Endothelial cell of umbilical vein (primary cell): Measurements from ENCODE around the gene STIMATE. TPM values are rescaled to one million over a fixed set of nuclear protein-coding genes. Genes with fewer than 3 reads are reported as not detected.
A peak's percentile ranks its signal among the peaks of the same experiment; 100 is the strongest.

Experiments
- BruUV-seq: library from RNA; stranded (reverse); fragments of 400-500 nt; replicated peaks from 2 replicates; lab custom pipeline; 2021; lab: Mats Ljungman, UMichigan
- CTCF ChIA-PET: fragments of 300-600, 350-600 bp; sonication (Branson Sonifier 250); formaldehyde crosslinking; loops from one replicate; lab custom pipeline; 2021; ENCODE audit warnings: antibody characterized with exemption, inconsistent platforms; lab: Charles Lee
- POLR2A ChIA-PET: fragments of 300-600, 350-600 bp; sonication (Branson Sonifier 250); formaldehyde crosslinking; loops from one replicate; lab custom pipeline; 2021; ENCODE audit warnings: antibody characterized with exemption, inconsistent platforms; lab: Charles Lee
- DNase-seq: peaks from one replicate; pipeline ENCODE4 v3.0.0-alpha.2; 2011; ENCODE audit warnings: low read depth, low spot score
- FAIRE-seq: peaks from 2 replicates; lab custom pipeline; 2011; peaks lifted over from hg19 to GRCh38; lab: Jason Lieb, UNC
- H2AFZ ChIP-seq: 2 replicates; pipeline ENCODE4 v1.6.0; 2012; ENCODE audit warnings: low read depth, low read length, control low read depth, inconsistent platforms
- H3K27ac ChIP-seq: 2 replicates; pipeline ENCODE4 v1.5.1; 2011; ENCODE audit warnings: low read depth, mild to moderate bottlenecking, control low read depth, low read length, moderate library complexity; ENCODE audit not compliant: insufficient read depth
- H3K27me3 ChIP-seq, 2 experiments: 2 replicates each; pipeline versions ENCODE4 v1.6.0 to v1.6.1; 2011; ENCODE audit warnings: low read length in 2 of 2, mixed read lengths in 1 of 2; ENCODE audit not compliant: control insufficient read depth in 2 of 2, insufficient read depth in 2 of 2
- H3K36me3 ChIP-seq, 2 experiments: 2 replicates in 1 of 2; 3 replicates in 1 of 2; pipeline ENCODE4 v1.5.1; 2011; ENCODE audit warnings: low read length in 2 of 2, mild to moderate bottlenecking in 1 of 2, moderate library complexity in 1 of 2; ENCODE audit not compliant: control insufficient read depth in 2 of 2, insufficient read depth in 2 of 2; ENCODE audit errors: extremely low read depth in 1 of 2
- H3K4me1 ChIP-seq: 3 replicates; pipeline ENCODE4 v1.5.1; 2011; ENCODE audit warnings: mild to moderate bottlenecking, low read length; ENCODE audit not compliant: control insufficient read depth, insufficient read depth; ENCODE audit errors: extremely low read depth
- H3K4me2 ChIP-seq: 2 replicates; pipeline ENCODE4 v1.6.1; 2011; ENCODE audit warnings: low read length, control low read depth, mixed read lengths; ENCODE audit not compliant: insufficient read depth
- H3K4me3 ChIP-seq, 3 experiments: fragments of 200-600 bp in 1 of 3; sonication (generic), shearing (Covaris generic) in 1 of 3; replicated peaks in 1 of 3; 2 replicates each; pipeline ENCODE4 v1.5.1; 2011 to 2016; ENCODE audit warnings: control low read depth in 3 of 3, low read length in 3 of 3, mild to moderate bottlenecking in 2 of 3, inconsistent platforms in 1 of 3, low read depth in 1 of 3, moderate library complexity in 1 of 3; ENCODE audit not compliant: insufficient read depth in 1 of 3
- H3K79me2 ChIP-seq: 2 replicates; pipeline ENCODE4 v1.6.0; 2012; ENCODE audit warnings: low read length, inconsistent platforms; ENCODE audit not compliant: control insufficient read depth, insufficient read depth
- H3K9ac ChIP-seq: replicated peaks from 2 replicates; pipeline ENCODE3; 2011; ENCODE audit warnings: low read length, control low read depth; ENCODE audit not compliant: insufficient read depth; ENCODE audit errors: extremely low read depth
- H3K9me1 ChIP-seq: replicated peaks from 3 replicates; pipeline ENCODE4 v1.6.0; 2011; ENCODE audit warnings: mild to moderate bottlenecking, low read length; ENCODE audit not compliant: control insufficient read depth, insufficient read depth; ENCODE audit errors: extremely low read depth
- H3K9me3 ChIP-seq: replicated peaks from 2 replicates; pipeline ENCODE4 v1.5.1; 2012; ENCODE audit warnings: low read length, inconsistent platforms; ENCODE audit not compliant: control insufficient read depth, insufficient read depth
- H4K20me1 ChIP-seq: replicated peaks from 2 replicates; pipeline ENCODE3; 2011; ENCODE audit warnings: mild to moderate bottlenecking, low read length; ENCODE audit not compliant: control insufficient read depth, insufficient read depth; ENCODE audit errors: extremely low read depth
- CTCF ChIP-seq, 2 donors: IDR thresholded peaks; 1 replicate in 1 of 2; 2 replicates in 1 of 2; pipeline ENCODE4 v1.5.1; 2011; ENCODE audit warnings: low read length in 2 of 2, mild to moderate bottlenecking in 2 of 2, moderate library complexity in 2 of 2, control low read depth in 1 of 2, inconsistent platforms in 1 of 2, low read depth in 1 of 2; ENCODE audit not compliant: insufficient read depth in 1 of 2; ENCODE audit errors: extremely low read depth in 1 of 2
- FOS ChIP-seq: IDR thresholded peaks from 2 replicates; pipeline ENCODE4 v1.6.1; 2011; ENCODE audit warnings: mild to moderate bottlenecking, low read length, moderate library complexity, borderline replicate concordance; ENCODE audit not compliant: insufficient read depth
- GATA2 ChIP-seq: IDR thresholded peaks from 2 replicates; pipeline ENCODE4 v1.7.0; 2011; ENCODE audit warnings: low read depth, mild to moderate bottlenecking, moderate library complexity, mixed read lengths, low read length; ENCODE audit not compliant: insufficient read length, insufficient read depth
- JUN ChIP-seq: IDR thresholded peaks from 2 replicates; pipeline ENCODE4 v1.6.1; 2011; ENCODE audit warnings: borderline replicate concordance, low read depth; ENCODE audit not compliant: insufficient read length, insufficient read depth
- MYC ChIP-seq: IDR thresholded peaks from one replicate; pipeline ENCODE4 v1.6.1; 2011; ENCODE audit warnings: mild to moderate bottlenecking, low read depth, low read length
- POLR2A ChIP-seq: IDR thresholded peaks from 2 replicates; pipeline ENCODE4 v1.6.1; 2012; ENCODE audit warnings: low read depth, mild to moderate bottlenecking, control low read depth, low read length
- dilution Hi-C: fragments of 300-500 bp; cut with MboI; formaldehyde crosslinking; loops from one replicate; pipeline ENCODE4 v1.15.0; 2019; ENCODE audit warnings: low sequenced_read_pairs; ENCODE audit not compliant: extremely low pct_ligation_motif_present
- intact Hi-C: fragments of 100-400 bp; cut with micrococcal nuclease; formaldehyde crosslinking; loops from one replicate; pipeline ENCODE4 v1.10.0; 2022
- polyA plus RNA-seq, 4 experiments: library from polyadenylated mRNA; depleted of rRNA in 3 of 4; stranded (reverse) in 3 of 4; unstranded in 1 of 4; fragments of >200 nt; gene quantifications; 2 replicates each; pipeline versions ENCODE4 v1.2.1 to v1.2.3, GENCODE V29; 2011 to 2012; ENCODE audit warnings: missing spikeins in 1 of 4
- total RNA-seq: library from RNA; stranded (reverse); gene quantifications from 2 replicates; pipeline ENCODE4 v1.2.3, GENCODE V29; 2021

STIMATE gene
- total and polyA plus RNA-seq, 2 donors (not counting 3 experiments of a cell fraction or from before 2014, with no cell fraction given): 18.2 to 24.0 TPM

- H2AFZ ChIP-seq: peak overlapping the region; percentile 12
- peak; percentile 86 for FAIRE-seq
- H3K9me1 ChIP-seq: no peaks in the 10 kb centered on the region
- H4K20me1 ChIP-seq: no peaks in the 10 kb centered on the region
- dilution Hi-C loops (no loop called here), intact Hi-C loops (loop anchor here (1.0 to 2.0 kb wide), 3 partner anchors 84 to 192 kb away; no protein-coding TSS in a partner anchor)
- no peaks in the 10 kb centered on the region for H3K79me2 ChIP-seq
- H3K27ac ChIP-seq: no peak overlapping the region
- no TSS peak for BruUV-seq
- H3K4me1 ChIP-seq: no peaks in the 10 kb centered on the region
- H3K9me3 ChIP-seq: no peaks in the 10 kb centered on the region
- no peak overlapping the region for H3K4me2 ChIP-seq
- DNase-seq: peak; percentile 59
- ChIA-PET CTCF (interaction anchor here (0.6 to 2.4 kb wide), 40 partner anchors 8 to 228 kb away, joined by 3 to 21 read pairs (median 4); partner anchors contain the start of gene STIMATE), POLR2A (no interaction called here)
- H3K9ac ChIP-seq: no peak overlapping the region
- TF ChIP-seq GATA2 (no peak), CTCF (IDR thresholded peaks at IDR 0.05; ENCODE audit: extremely low read depth in 1 of 2, insufficient read depth in 1 of 2, low read depth in 1 of 2, low read length in 2 of 2) (peak; percentile 65 to 72)
- no peaks in the 10 kb centered on the region for H3K36me3 ChIP-seq
- no peak overlapping the region for H3K4me3 ChIP-seq
- no peaks in the 10 kb centered on the region for H3K27me3 ChIP-seq
Observed at GRCh38 chr3:52934630-52935530, 37.5 kb upstream of the STIMATE start.

- ChIA-PET CTCF (interaction anchor here (0.6 to 2.1 kb wide), 9 partner anchors 10 to 224 kb away, joined by 3 to 9 read pairs (median 3); partner anchors contain the start of gene STIMATE), POLR2A (no interaction called here)
- H3K27me3 ChIP-seq: no peaks in the 10 kb centered on the region
- dilution Hi-C loops: no loop called here
- H3K27ac ChIP-seq: no peak overlapping the region
- H3K4me3 ChIP-seq: no peak overlapping the region
- no peak overlapping the region for H2AFZ ChIP-seq
- BruUV-seq: no TSS peak
- no peaks in the 10 kb centered on the region for H3K36me3 ChIP-seq
- H3K9me1 ChIP-seq: no peaks in the 10 kb centered on the region
- H3K9ac ChIP-seq: no peak overlapping the region
- no peak overlapping the region for H3K4me2 ChIP-seq
- no peaks in the 10 kb centered on the region for H3K9me3 ChIP-seq
- DNase-seq: no peak
- H3K79me2 ChIP-seq: no peaks in the 10 kb centered on the region
- intact Hi-C loops: no loop called here
- FAIRE-seq: no peak
- no peak for TF ChIP-seq FOS
- no peak for TF ChIP-seq GATA2
- TF ChIP-seq MYC: no peak
- TF ChIP-seq POLR2A: no peak
- no peak for TF ChIP-seq JUN
- TF ChIP-seq CTCF (IDR thresholded peaks at IDR 0.05; ENCODE audit: extremely low read depth in 1 of 2, insufficient read depth in 1 of 2, low read depth in 1 of 2, low read length in 2 of 2): no peak
- no peaks in the 10 kb centered on the region for H3K4me1 ChIP-seq
- no peaks in the 10 kb centered on the region for H4K20me1 ChIP-seq
Observed at GRCh38 chr3:52931889-52932288, 34.5 kb upstream of the STIMATE start.
